Bronchial epithelial cell (primary cell): ENCODE data around the gene SULF2. TPM values are rescaled to one million over a fixed set of nuclear protein-coding genes. Genes with fewer than 3 reads are reported as not detected.

ENCODE experiments used
- DNase-seq: peaks from one replicate; pipeline ENCODE4 v3.0.0-alpha.2; 2010; ENCODE audit warnings: low read depth
- FAIRE-seq: peaks from 2 replicates; lab custom pipeline; 2011; peaks lifted over from hg19 to GRCh38; lab: Jason Lieb, UNC
- H3K27me3 ChIP-seq: 2 replicates; pipeline ENCODE4 v1.5.1; 2011; ENCODE audit warnings: low read length; ENCODE audit not compliant: control insufficient read depth, insufficient read depth
- H3K36me3 ChIP-seq: 2 replicates; pipeline ENCODE4 v1.5.1; 2011; ENCODE audit warnings: low read length; ENCODE audit not compliant: control insufficient read depth, insufficient read depth
- H3K4me3 ChIP-seq: 2 replicates; pipeline ENCODE4 v1.5.1; 2011; ENCODE audit warnings: mild to moderate bottlenecking, low read depth, low read length, control low read depth
- total RNA-seq: library from RNA; depleted of rRNA; stranded (reverse); fragments of >200 nt; gene quantifications from 2 replicates; pipeline ENCODE4 v1.2.1, GENCODE V29; 2014
- TF ChIP-seq, protein P1 (sequence below): IDR thresholded peaks from 2 replicates; pipeline ENCODE4 v1.5.1; 2011; ENCODE audit warnings: mild to moderate bottlenecking, moderate library complexity, low read length, control low read depth, inconsistent platforms; ENCODE audit not compliant: insufficient read depth, severe bottlenecking

The SULF2 gene
- total RNA-seq, 1 donor from 2014 or later: 31.6 TPM

GRCh38 chr20:47783828-47784598 lies 1.3 kb downstream of the SULF2 start:
- DNase-seq: no peak
- no peak for FAIRE-seq
- TF ChIP-seq, protein P1, sequence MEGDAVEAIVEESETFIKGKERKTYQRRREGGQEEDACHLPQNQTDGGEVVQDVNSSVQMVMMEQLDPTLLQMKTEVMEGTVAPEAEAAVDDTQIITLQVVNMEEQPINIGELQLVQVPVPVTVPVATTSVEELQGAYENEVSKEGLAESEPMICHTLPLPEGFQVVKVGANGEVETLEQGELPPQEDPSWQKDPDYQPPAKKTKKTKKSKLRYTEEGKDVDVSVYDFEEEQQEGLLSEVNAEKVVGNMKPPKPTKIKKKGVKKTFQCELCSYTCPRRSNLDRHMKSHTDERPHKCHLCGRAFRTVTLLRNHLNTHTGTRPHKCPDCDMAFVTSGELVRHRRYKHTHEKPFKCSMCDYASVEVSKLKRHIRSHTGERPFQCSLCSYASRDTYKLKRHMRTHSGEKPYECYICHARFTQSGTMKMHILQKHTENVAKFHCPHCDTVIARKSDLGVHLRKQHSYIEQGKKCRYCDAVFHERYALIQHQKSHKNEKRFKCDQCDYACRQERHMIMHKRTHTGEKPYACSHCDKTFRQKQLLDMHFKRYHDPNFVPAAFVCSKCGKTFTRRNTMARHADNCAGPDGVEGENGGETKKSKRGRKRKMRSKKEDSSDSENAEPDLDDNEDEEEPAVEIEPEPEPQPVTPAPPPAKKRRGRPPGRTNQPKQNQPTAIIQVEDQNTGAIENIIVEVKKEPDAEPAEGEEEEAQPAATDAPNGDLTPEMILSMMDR: no peak
- peaks cover 1% of the 10 kb centered on the region for H3K36me3 ChIP-seq
- peak overlapping the region; percentile 65 for H3K4me3 ChIP-seq
- no peaks in the 10 kb centered on the region for H3K27me3 ChIP-seq

DNA sequence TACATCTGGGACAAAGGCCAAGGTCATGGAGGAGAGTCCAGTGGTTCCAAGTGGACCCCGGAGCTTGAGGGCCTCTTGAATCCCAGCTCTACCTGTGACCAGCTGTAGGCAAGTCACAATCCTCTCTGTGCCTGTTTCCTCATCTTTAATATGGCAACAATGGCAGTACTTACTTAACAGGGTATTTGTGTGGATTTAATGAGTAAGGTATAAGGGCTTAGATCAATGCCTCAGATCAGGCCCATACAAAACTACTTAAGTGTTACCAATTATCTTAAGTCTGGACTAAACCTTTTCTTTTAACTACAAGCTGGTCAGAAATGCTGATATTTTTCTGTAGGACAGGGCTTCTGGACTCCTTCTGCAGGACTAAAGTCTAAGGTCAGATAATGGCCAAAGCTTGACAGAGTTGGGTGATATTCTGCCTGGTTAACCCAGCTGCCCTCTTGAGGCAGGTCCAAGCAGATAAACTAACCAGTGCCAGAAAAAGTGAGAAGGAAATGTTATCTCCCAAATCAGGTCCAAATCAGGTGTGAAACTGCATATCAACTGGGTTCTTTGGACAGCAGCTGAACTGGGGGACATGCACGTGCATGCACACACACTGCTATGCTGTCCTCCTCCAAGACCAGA lies 2.2 kb downstream of the SULF2 start:
- TF ChIP-seq, protein P1: no peak
- Histone ChIP-seq H3K36me3 (peaks cover 1% of the 10 kb centered on the region), H3K27me3 (no peaks in the 10 kb centered on the region), H3K4me3 (no peak overlapping the region)
- no peak for FAIRE-seq
- no peak for DNase-seq

- H3K36me3 ChIP-seq: peaks cover 1% of the 10 kb centered on the region
- no peak for DNase-seq
- H3K27me3 ChIP-seq: no peaks in the 10 kb centered on the region
- no peak for FAIRE-seq
- TF ChIP-seq, protein P1: no peak
- no peak overlapping the region for H3K4me3 ChIP-seq
Measured at GRCh38 chr20:47782076-47782475, 3.2 kb downstream of the SULF2 start.

- no peaks in the 10 kb centered on the region for H3K27me3 ChIP-seq
- no peak overlapping the region for H3K4me3 ChIP-seq
- peak; percentile 72 for FAIRE-seq
- H3K36me3 ChIP-seq: peaks cover 1% of the 10 kb centered on the region
- TF ChIP-seq, protein P1: no peak
- no peak for DNase-seq
Measured at GRCh38 chr20:47781632-47782031, 3.6 kb downstream of the SULF2 start.

DNA sequence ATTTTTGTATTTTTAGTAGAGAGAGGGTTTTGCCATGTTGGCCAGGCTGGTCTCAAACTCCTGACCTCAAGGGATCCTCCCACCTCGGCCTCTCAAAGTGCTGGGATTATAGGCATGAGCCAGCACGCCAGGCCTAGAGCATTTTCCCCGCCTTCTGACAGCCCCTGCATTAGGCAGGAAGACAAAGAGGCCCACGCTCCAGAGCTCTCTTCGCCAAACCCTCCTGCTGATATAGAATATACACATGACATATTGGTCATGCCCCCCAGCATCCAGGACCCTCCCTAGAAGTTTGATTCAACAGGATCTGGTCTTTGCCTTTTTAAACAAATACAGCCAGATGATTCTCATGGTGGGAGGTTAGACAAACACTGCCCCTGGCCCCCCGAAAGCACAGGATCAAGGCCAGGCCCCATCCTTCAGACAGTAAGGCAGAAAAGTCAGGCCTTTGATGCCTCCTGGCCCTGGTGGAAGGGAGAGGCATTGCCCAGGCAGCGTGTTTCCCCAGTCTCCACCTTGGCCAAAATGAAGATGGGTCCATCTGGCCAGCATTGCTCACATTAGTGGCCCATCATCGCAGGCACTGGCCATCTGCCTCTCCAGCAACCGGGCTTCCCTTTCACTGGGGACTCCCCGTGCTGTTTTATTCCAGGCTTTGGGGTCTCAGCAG lies 4.4 kb downstream of the SULF2 start:
- TF ChIP-seq, protein P1: no peak
- peaks cover 1% of the 10 kb centered on the region for H3K36me3 ChIP-seq
- no peak overlapping the region for H3K4me3 ChIP-seq
- H3K27me3 ChIP-seq: no peaks in the 10 kb centered on the region
- FAIRE-seq: no peak
- DNase-seq: no peak
